K562 (cell line): ENCODE results near the gene TARBP1. TPM values are rescaled to one million over a fixed set of nuclear protein-coding genes. Genes with fewer than 3 reads are reported as not detected.

ENCODE experiments used
- CBFA2T2 ChIP-seq: fragments of 450-650 bp; conservative IDR thresholded peaks from 2 replicates; pipeline ENCODE4 v1.6.1; 2017; ENCODE audit warnings: mild to moderate bottlenecking
- CXXC5 ChIP-seq: fragments of 250-450 bp; sonication (Bioruptor Pico); IDR thresholded peaks from 2 replicates; pipeline ENCODE4 v1.8.0; 2022; ENCODE audit warnings: inconsistent platforms, mild to moderate bottlenecking, moderate library complexity
- GTF3C2 ChIP-seq: IDR thresholded peaks from 3 replicates; pipeline ENCODE4 v1.6.1; 2011; ENCODE audit warnings: borderline replicate concordance, mild to moderate bottlenecking, moderate library complexity; ENCODE audit not compliant: insufficient read length; ENCODE audit errors: extremely low read depth
- HMG20A ChIP-seq: fragments of 450-650 bp; formaldehyde crosslinking; conservative IDR thresholded peaks from 2 replicates; pipeline ENCODE4 v1.4.0; 2020; ENCODE audit warnings: mild to moderate bottlenecking, mixed read lengths
- KLF6 ChIP-seq: fragments of 250-450 bp; sonication (Bioruptor Pico); IDR thresholded peaks from 2 replicates; pipeline ENCODE4 v1.4.0; 2020; ENCODE audit warnings: mild to moderate bottlenecking, moderate library complexity, borderline replicate concordance
- ZBTB34 ChIP-seq: fragments of 250-450 bp; sonication (Bioruptor Pico); IDR thresholded peaks from 2 replicates; pipeline ENCODE4 v1.8.0; 2021; ENCODE audit warnings: mild to moderate bottlenecking, moderate library complexity
- ZBTB40 ChIP-seq, 2 experiments: fragments of 450-650 bp in 1 of 2; sonication (generic) in 1 of 2; formaldehyde crosslinking in 1 of 2; IDR thresholded peaks; 2 replicates each; pipeline versions ENCODE4 v1.7.1 to v1.9.0; 2016 to 2022; ENCODE audit warnings: inconsistent platforms in 1 of 2, mild to moderate bottlenecking in 1 of 2, missing genetic modification reagents in 1 of 2
- ZC3H8 ChIP-seq: fragments of 450-650 bp; IDR thresholded peaks from 2 replicates; pipeline ENCODE4 v1.6.1; 2017
- ZHX1 ChIP-seq: fragments of 150-350 bp; conservative IDR thresholded peaks from 2 replicates; pipeline ENCODE4 v1.6.1; 2014; ENCODE audit warnings: low read length
- polyA plus RNA-seq, 8 experiments: library from polyadenylated mRNA; depleted of rRNA in 4 of 8; stranded (reverse) in 5 of 8; unstranded in 3 of 8; fragments of >200 nt; fragmentation: Nextera tagmentation in 2 of 8; fragmentation: Illumina TruSeq in 1 of 8; extraction: Ambion mirVana in 2 of 8; extraction: Trizol in 1 of 8; gene quantifications; 2 replicates each; pipeline versions ENCODE4 v1.2.1 to v1.2.3, GENCODE V29; 2011 to 2014; ENCODE audit warnings: inconsistent platforms in 1 of 8, missing spikeins in 1 of 8
- total RNA-seq, 7 experiments: library from RNA; depleted of rRNA in 6 of 7; stranded (reverse); fragments of >200 nt in 6 of 7; fragmentation: Illumina TruSeq in 2 of 7; extraction: Trizol in 2 of 7; gene quantifications; 2 replicates each; pipeline versions ENCODE4 v1.2.1 to v1.2.3, GENCODE V29; 2011 to 2021; ENCODE audit warnings: low replicate concordance in 1 of 7

Gene TARBP1
- total and polyA plus RNA-seq, 9 of the 15 experiments (the other 6 are each of a cell fraction or from before 2014, with no cell fraction given) = 8.8 to 48.0 (median 22.9) TPM

GRCh38 chr1:234520908-234521817, 42.2 kb upstream of the TARBP1 start (continued):
- TF ChIP-seq ZBTB40 (IDR thresholded peaks at IDR 0.05) = no peak
- no peak for TF ChIP-seq ZBTB40 (CRISPR knock-in tag; IDR thresholded peaks at IDR 0.05)
- TF ChIP-seq HMG20A (CRISPR knock-in tag) = no peak
- TF ChIP-seq KLF6 (CRISPR knock-in tag) = no peak; the same call in 1 of the 2 replicates
- TF ChIP-seq CBFA2T2 = peak; percentile 82
- TF ChIP-seq CXXC5 (CRISPR knock-in tag) = 0 out of 2 replicates have a peak, but pooled peaks have one; percentile 7
- TF ChIP-seq ZC3H8 = no peak
- TF ChIP-seq ZHX1 = no peak
- TF ChIP-seq ZBTB34 = no peak
- no peak for TF ChIP-seq GTF3C2
